Vagina (tissue), 2 donors: ENCODE data around the gene CPLX1.

Source experiments
- POLR2A ChIP-seq, 2 donors: fragments of 450-650 bp; IDR thresholded peaks; one replicate each; pipeline ENCODE4 v1.6.1; 2017; ENCODE audit warnings: antibody characterized with exemption in 2 of 2, mild to moderate bottlenecking in 2 of 2, moderate library complexity in 2 of 2
- TF ChIP-seq, protein P1 (sequence below), 3 experiments: fragments of 450-650 bp in 2 of 3; fragments of 200-600 bp in 1 of 3; sonication (generic) in 1 of 3; IDR thresholded peaks; one replicate each; pipeline ENCODE4 v1.5.1; 2017 to 2019; ENCODE audit warnings: antibody characterized with exemption in 3 of 3, mild to moderate bottlenecking in 2 of 3, moderate library complexity in 2 of 3

- TF ChIP-seq, protein P1, sequence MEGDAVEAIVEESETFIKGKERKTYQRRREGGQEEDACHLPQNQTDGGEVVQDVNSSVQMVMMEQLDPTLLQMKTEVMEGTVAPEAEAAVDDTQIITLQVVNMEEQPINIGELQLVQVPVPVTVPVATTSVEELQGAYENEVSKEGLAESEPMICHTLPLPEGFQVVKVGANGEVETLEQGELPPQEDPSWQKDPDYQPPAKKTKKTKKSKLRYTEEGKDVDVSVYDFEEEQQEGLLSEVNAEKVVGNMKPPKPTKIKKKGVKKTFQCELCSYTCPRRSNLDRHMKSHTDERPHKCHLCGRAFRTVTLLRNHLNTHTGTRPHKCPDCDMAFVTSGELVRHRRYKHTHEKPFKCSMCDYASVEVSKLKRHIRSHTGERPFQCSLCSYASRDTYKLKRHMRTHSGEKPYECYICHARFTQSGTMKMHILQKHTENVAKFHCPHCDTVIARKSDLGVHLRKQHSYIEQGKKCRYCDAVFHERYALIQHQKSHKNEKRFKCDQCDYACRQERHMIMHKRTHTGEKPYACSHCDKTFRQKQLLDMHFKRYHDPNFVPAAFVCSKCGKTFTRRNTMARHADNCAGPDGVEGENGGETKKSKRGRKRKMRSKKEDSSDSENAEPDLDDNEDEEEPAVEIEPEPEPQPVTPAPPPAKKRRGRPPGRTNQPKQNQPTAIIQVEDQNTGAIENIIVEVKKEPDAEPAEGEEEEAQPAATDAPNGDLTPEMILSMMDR (IDR thresholded peaks at IDR 0.05): no peak
- TF ChIP-seq POLR2A (IDR thresholded peaks at IDR 0.05): no peak
These were observed 86.4 kb downstream of the CPLX1 start for GRCh38 chr4:739569-739968.
